Central memory CD8-positive, alpha-beta T cell (primary cell): ENCODE data around the gene CNOT8.
"Not testable (repeated sequence)": the region's sequence is repeated elsewhere in the genome, so short reads cannot be mapped to it uniquely, and the experiment has no call there.

ENCODE experiments used
- ATAC-seq: fragments of 150-1000 bp; cut with Tn5 transposase; replicated peaks from 2 replicates; pipeline ENCODE4 v1.10.0; 2022; ENCODE audit warnings: mild to moderate bottlenecking, moderate FRiP score, moderate number of reproducible peaks; ENCODE audit not compliant: poor library complexity, severe bottlenecking; ENCODE audit errors: extremely low read depth
- DNase-seq, 2 donors: peaks; one replicate each; pipeline ENCODE4 v3.0.0; 2021; ENCODE audit warnings: low spot score in 2 of 2
- H3K27ac Mint-ChIP-seq: one replicate; pipeline ENCODE4 v1.8.0; 2022; ENCODE audit warnings: low read depth, mild to moderate bottlenecking, moderate library complexity, mixed read lengths
- H3K27me3 Mint-ChIP-seq: one replicate; pipeline ENCODE4 v1.8.0; 2022; ENCODE audit warnings: mixed read lengths
- H3K36me3 Mint-ChIP-seq: one replicate; pipeline ENCODE4 v1.8.0; 2022; ENCODE audit warnings: mild to moderate bottlenecking, moderate library complexity, mixed read lengths; ENCODE audit not compliant: insufficient read depth
- H3K4me1 Mint-ChIP-seq: one replicate; pipeline ENCODE4 v1.8.0; 2022; ENCODE audit warnings: mixed read lengths
- H3K4me3 Mint-ChIP-seq: one replicate; pipeline ENCODE4 v1.8.0; 2022; ENCODE audit warnings: mild to moderate bottlenecking, moderate library complexity, mixed read lengths
- H3K9me3 Mint-ChIP-seq: one replicate; pipeline ENCODE4 v1.8.0; 2022; ENCODE audit warnings: mixed read lengths

Gene CNOT8

GRCh38 chr5:154885439-154885838 is 27.0 kb downstream of the CNOT8 start:
- peaks cover 25% of the 10 kb centered on the region for H3K36me3 Mint-ChIP-seq
- H3K27ac Mint-ChIP-seq: no peak overlapping the region
- DNase-seq: no peak

DNA sequence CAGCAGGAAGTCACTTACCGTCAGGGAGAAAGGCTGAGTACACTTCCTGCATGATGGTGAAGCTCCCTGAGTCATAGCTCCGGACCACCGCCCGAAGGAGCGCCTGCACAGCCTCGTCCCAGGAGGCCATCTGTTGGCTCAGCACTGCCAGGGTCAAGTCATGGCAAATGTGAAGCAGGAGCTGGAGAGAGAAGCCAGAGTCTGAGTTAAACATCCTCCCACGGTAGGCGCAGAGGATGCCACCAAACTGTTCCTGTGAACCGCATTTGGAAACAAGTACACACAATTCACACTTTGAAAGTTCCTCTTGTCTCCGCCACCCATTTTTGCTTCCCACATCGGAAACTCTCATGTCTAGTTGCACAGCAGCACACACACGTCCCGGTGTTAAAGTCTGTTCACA is 33.9 kb downstream of the CNOT8 start:
- no peak for DNase-seq
- Mint-ChIP-seq H3K36me3 (peaks cover 55% of the 10 kb centered on the region), H3K27me3 (no peaks in the 10 kb centered on the region), H3K4me1 (no peaks in the 10 kb centered on the region), H3K4me3 (no peak overlapping the region), H3K9me3 (no peaks in the 10 kb centered on the region), H3K27ac (no peak overlapping the region)
- no peak for ATAC-seq

More at GRCh38 chr5:154885439-154885838, 27.0 kb downstream of the CNOT8 start:
- ATAC-seq: no peak
- no peaks in the 10 kb centered on the region for H3K4me1 Mint-ChIP-seq
- no peaks in the 10 kb centered on the region for H3K27me3 Mint-ChIP-seq
- H3K4me3 Mint-ChIP-seq: no peak overlapping the region
- H3K9me3 Mint-ChIP-seq: peaks cover 20% of the 10 kb centered on the region

DNA sequence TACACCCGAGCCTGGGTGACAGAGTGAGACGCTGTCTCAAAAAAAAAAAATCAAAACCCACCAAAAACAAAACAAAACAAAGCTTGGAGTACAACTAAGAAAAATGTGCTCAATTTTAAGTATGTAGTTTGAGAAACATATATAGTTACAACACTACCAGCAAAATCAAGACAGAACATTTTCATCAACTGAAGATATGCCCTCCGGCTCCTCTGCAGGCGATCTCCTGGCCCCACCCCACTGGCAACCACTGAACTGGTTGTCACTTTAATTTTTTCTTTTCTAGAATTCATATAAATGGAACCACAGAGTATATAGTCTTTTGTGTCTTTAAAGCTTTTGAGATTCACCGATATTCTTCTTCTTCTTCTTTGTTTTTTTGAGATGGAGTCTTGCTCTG is 35.0 kb downstream of the CNOT8 start:
- Mint-ChIP-seq H3K9me3 (no peaks in the 10 kb centered on the region), H3K4me3 (no peak overlapping the region), H3K27me3 (no peaks in the 10 kb centered on the region), H3K27ac (no peak overlapping the region), H3K36me3 (peaks cover 56% of the 10 kb centered on the region), H3K4me1 (no peaks in the 10 kb centered on the region)
- DNase-seq (no peak), ATAC-seq (no peak)

GRCh38 chr5:154895606-154896561 is 37.5 kb downstream of the CNOT8 start:
- no peak overlapping the region for H3K4me3 Mint-ChIP-seq
- no peak for ATAC-seq
- no peak for DNase-seq
- H3K9me3 Mint-ChIP-seq: no peaks in the 10 kb centered on the region
- H3K27ac Mint-ChIP-seq: no peak overlapping the region
- H3K36me3 Mint-ChIP-seq: peaks cover 55% of the 10 kb centered on the region
- no peaks in the 10 kb centered on the region for H3K27me3 Mint-ChIP-seq
- H3K4me1 Mint-ChIP-seq: no peaks in the 10 kb centered on the region

- no peaks in the 10 kb centered on the region for H3K27me3 Mint-ChIP-seq
- ATAC-seq (no peak), DNase-seq (no peak)
- H3K9me3 Mint-ChIP-seq: no peaks in the 10 kb centered on the region
- H3K27ac Mint-ChIP-seq: no peak overlapping the region
- H3K4me1 Mint-ChIP-seq: no peaks in the 10 kb centered on the region
- peaks cover 53% of the 10 kb centered on the region for H3K36me3 Mint-ChIP-seq
- H3K4me3 Mint-ChIP-seq: no peak overlapping the region
Observed at GRCh38 chr5:154896562-154897165, 38.2 kb downstream of the CNOT8 start.

GRCh38 chr5:154898210-154898609 is 39.8 kb downstream of the CNOT8 start:
- peaks cover 57% of the 10 kb centered on the region for H3K36me3 Mint-ChIP-seq
- no peaks in the 10 kb centered on the region for H3K9me3 Mint-ChIP-seq
- H3K4me3 Mint-ChIP-seq: no peak overlapping the region
- no peak for ATAC-seq
- no peak overlapping the region for H3K27ac Mint-ChIP-seq
- no peaks in the 10 kb centered on the region for H3K27me3 Mint-ChIP-seq
- DNase-seq: no peak
- no peaks in the 10 kb centered on the region for H3K4me1 Mint-ChIP-seq

- no peaks in the 10 kb centered on the region for H3K9me3 Mint-ChIP-seq
- DNase-seq (no peak), ATAC-seq (no peak)
- peaks cover 57% of the 10 kb centered on the region for H3K36me3 Mint-ChIP-seq
- peak overlapping the region; percentile 49 for H3K27ac Mint-ChIP-seq
- H3K4me1 Mint-ChIP-seq: no peaks in the 10 kb centered on the region
- H3K27me3 Mint-ChIP-seq: no peaks in the 10 kb centered on the region
- H3K4me3 Mint-ChIP-seq: no peak overlapping the region
Observed at GRCh38 chr5:154899151-154899816, 40.9 kb downstream of the CNOT8 start.

DNA sequence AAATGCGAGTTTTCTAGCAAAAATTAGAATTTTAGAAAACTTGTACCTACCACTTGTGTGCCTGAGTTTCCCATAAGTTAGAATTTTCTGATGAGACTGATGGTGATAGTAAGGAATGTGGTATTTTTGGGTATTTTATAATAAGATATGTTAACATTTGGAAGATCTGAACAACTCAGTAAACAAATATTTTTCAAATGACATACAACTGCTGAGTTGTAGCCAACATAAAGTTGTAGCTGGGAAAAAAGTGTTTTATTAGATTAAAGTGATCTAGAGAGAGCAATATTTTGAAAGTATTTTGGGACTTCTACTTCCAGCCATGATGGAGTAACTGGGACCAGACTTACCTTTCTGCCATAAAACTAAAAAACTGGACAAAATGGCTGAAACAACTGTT is 41.6 kb downstream of the CNOT8 start:
- no peak overlapping the region for H3K27ac Mint-ChIP-seq
- no peak for DNase-seq
- H3K4me3 Mint-ChIP-seq: no peak overlapping the region
- H3K9me3 Mint-ChIP-seq: no peaks in the 10 kb centered on the region
- no peaks in the 10 kb centered on the region for H3K27me3 Mint-ChIP-seq
- no peak for ATAC-seq
- H3K36me3 Mint-ChIP-seq: peaks cover 61% of the 10 kb centered on the region
- no peaks in the 10 kb centered on the region for H3K4me1 Mint-ChIP-seq

DNA sequence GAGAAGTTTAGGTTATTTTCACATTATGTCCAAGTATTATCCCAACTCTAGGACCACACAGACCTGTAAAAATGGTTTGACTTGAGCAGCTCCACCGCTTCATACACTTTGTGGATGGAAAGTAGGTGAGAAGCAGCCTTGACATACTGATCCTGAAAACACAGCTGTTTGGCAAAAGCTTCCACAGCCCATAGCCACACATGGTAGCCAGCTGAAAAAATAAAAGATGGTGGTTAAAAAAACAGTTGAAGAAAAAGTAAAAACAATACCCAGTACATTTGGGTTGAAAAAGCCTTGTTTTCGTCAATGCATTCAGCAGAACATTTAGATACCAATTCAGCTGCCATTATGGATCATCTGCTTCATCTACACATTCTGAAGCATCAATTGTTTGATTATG is 42.8 kb downstream of the CNOT8 start:
- H3K36me3 Mint-ChIP-seq: peaks cover 68% of the 10 kb centered on the region

DNA sequence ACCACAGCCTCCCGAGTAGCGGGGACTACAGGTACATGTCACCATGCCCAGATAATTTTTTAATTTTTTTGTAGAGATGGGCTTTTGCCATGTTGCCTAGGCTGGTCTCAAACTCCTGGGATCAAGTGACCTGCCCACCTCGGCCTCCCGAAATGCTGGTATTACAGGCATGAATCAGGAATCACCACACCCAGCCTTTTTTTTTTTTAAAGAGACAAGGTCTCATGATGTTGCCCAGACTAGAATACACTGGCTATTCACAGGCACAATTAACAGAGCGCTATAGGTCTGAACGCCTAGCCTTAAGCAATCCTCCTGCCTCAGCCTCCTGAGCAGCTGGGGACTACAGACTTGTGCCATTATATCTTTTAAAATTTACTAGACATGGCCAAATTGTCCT is 43.5 kb downstream of the CNOT8 start:
- Mint-ChIP-seq H3K4me1 (no peaks in the 10 kb centered on the region), H3K9me3 (no peaks in the 10 kb centered on the region), H3K27me3 (no peaks in the 10 kb centered on the region), H3K27ac (no peak overlapping the region), H3K4me3 (no peak overlapping the region), H3K36me3 (peaks cover 73% of the 10 kb centered on the region)
- ATAC-seq (no peak), DNase-seq (no peak)

More for the DNA sequence above, 42.8 kb downstream of the CNOT8 start:
- DNase-seq (no peak), ATAC-seq (no peak)
- Mint-ChIP-seq H3K9me3 (no peaks in the 10 kb centered on the region), H3K4me3 (no peak overlapping the region), H3K27me3 (no peaks in the 10 kb centered on the region), H3K27ac (no peak overlapping the region), H3K4me1 (no peaks in the 10 kb centered on the region)

GRCh38 chr5:154905601-154906000 is 47.2 kb downstream of the CNOT8 start:
- DNase-seq, ATAC-seq, H3K27ac Mint-ChIP-seq, H3K9me3 Mint-ChIP-seq, H3K4me3 Mint-ChIP-seq, H3K27me3 Mint-ChIP-seq, H3K4me1 Mint-ChIP-seq: not testable (repeated sequence)
- H3K36me3 Mint-ChIP-seq: peaks cover 80% of the 10 kb centered on the region

GRCh38 chr5:154916874-154917273 is 58.4 kb downstream of the CNOT8 start:
- peaks cover 39% of the 10 kb centered on the region for H3K36me3 Mint-ChIP-seq
- H3K27me3 Mint-ChIP-seq: no peaks in the 10 kb centered on the region
- DNase-seq (no peak), ATAC-seq (no peak)
- no peaks in the 10 kb centered on the region for H3K4me1 Mint-ChIP-seq
- no peak overlapping the region for H3K27ac Mint-ChIP-seq
- H3K4me3 Mint-ChIP-seq: no peak overlapping the region
- H3K9me3 Mint-ChIP-seq: no peaks in the 10 kb centered on the region
